Measurements from ENCODE around the gene SPINK5. TPM values are rescaled to one million over a fixed set of nuclear protein-coding genes. Genes with fewer than 3 reads are reported as not detected.

SPINK5 gene
- polyA plus RNA-seq, 1 donor from 2014 or later = 1.8 TPM

DNA sequence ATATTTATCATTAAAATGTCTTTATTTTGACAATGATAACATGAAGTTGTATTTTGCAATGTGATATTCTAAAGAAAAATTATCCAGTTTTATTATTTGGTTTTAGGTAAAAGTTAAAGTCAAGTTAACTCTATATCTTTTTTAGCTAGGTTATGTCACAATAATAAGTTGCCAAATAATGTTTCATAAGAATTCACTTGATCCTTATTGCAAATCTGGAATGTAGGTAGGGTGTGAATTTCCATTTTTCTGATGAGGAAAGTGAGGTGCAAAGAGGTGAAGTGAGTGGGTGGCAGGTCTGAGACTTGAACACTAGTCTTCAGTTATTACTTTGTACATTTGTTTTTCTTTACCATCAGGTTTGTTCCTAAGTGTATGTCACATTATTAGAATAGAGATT is 21.5 kb downstream of the SPINK5 start:
- no peaks in the 10 kb centered on the region for H3K36me3 ChIP-seq (ENCODE audit: insufficient read depth, low read length)
- no peak overlapping the region for H3K27ac ChIP-seq (ENCODE audit: low read length)
- no peak overlapping the region for H2AFZ ChIP-seq (ENCODE audit: low read depth, low read length)
- H3K9me2 ChIP-seq (ENCODE audit: insufficient read depth, low read length) = no peaks in the 10 kb centered on the region
- H3K9ac ChIP-seq (ENCODE audit: low read length) = no peak overlapping the region
- no peak overlapping the region for H3K4me3 ChIP-seq (ENCODE audit: low read length)
- no peaks in the 10 kb centered on the region for H3K79me2 ChIP-seq (replicated peaks; ENCODE audit: insufficient read depth, low read length)
- H3F3A ChIP-seq (ENCODE audit: insufficient read depth, low read length, poor library complexity, severe bottlenecking) = no peaks in the 10 kb centered on the region
- no peaks in the 10 kb centered on the region for H3K27me3 ChIP-seq (ENCODE audit: insufficient read depth, low read depth, low read length)
- TF ChIP-seq POLR2AphosphoS5 (IDR thresholded peaks at IDR 0.05) (no peak), SMC3 (conservative IDR thresholded peaks at IDR 0.05; ENCODE audit: poor library complexity) (no peak), EZH2 (IDR thresholded peaks at IDR 0.05; ENCODE audit: borderline replicate concordance, insufficient read depth, low read length, poor library complexity, severe bottlenecking) (no peak), RAD21 (conservative IDR thresholded peaks at IDR 0.05) (no peak), EP300 (conservative IDR thresholded peaks at IDR 0.05; ENCODE audit: poor library complexity, severe bottlenecking) (no peak), MXI1 (conservative IDR thresholded peaks at IDR 0.05; ENCODE audit: poor library complexity, severe bottlenecking) (no peak), TAF1 (IDR thresholded peaks at IDR 0.05; ENCODE audit: low read depth) (no peak)
- TF ChIP-seq, protein P1, sequence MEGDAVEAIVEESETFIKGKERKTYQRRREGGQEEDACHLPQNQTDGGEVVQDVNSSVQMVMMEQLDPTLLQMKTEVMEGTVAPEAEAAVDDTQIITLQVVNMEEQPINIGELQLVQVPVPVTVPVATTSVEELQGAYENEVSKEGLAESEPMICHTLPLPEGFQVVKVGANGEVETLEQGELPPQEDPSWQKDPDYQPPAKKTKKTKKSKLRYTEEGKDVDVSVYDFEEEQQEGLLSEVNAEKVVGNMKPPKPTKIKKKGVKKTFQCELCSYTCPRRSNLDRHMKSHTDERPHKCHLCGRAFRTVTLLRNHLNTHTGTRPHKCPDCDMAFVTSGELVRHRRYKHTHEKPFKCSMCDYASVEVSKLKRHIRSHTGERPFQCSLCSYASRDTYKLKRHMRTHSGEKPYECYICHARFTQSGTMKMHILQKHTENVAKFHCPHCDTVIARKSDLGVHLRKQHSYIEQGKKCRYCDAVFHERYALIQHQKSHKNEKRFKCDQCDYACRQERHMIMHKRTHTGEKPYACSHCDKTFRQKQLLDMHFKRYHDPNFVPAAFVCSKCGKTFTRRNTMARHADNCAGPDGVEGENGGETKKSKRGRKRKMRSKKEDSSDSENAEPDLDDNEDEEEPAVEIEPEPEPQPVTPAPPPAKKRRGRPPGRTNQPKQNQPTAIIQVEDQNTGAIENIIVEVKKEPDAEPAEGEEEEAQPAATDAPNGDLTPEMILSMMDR (IDR thresholded peaks at IDR 0.05; ENCODE audit: poor library complexity, severe bottlenecking) = no peak
- TF ChIP-seq, protein P2, sequence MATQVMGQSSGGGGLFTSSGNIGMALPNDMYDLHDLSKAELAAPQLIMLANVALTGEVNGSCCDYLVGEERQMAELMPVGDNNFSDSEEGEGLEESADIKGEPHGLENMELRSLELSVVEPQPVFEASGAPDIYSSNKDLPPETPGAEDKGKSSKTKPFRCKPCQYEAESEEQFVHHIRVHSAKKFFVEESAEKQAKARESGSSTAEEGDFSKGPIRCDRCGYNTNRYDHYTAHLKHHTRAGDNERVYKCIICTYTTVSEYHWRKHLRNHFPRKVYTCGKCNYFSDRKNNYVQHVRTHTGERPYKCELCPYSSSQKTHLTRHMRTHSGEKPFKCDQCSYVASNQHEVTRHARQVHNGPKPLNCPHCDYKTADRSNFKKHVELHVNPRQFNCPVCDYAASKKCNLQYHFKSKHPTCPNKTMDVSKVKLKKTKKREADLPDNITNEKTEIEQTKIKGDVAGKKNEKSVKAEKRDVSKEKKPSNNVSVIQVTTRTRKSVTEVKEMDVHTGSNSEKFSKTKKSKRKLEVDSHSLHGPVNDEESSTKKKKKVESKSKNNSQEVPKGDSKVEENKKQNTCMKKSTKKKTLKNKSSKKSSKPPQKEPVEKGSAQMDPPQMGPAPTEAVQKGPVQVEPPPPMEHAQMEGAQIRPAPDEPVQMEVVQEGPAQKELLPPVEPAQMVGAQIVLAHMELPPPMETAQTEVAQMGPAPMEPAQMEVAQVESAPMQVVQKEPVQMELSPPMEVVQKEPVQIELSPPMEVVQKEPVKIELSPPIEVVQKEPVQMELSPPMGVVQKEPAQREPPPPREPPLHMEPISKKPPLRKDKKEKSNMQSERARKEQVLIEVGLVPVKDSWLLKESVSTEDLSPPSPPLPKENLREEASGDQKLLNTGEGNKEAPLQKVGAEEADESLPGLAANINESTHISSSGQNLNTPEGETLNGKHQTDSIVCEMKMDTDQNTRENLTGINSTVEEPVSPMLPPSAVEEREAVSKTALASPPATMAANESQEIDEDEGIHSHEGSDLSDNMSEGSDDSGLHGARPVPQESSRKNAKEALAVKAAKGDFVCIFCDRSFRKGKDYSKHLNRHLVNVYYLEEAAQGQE (IDR thresholded peaks at IDR 0.05; ENCODE audit: borderline replicate concordance) = no peak
- no peaks in the 10 kb centered on the region for H3K9me3 ChIP-seq (ENCODE audit: low read length)
- no peaks in the 10 kb centered on the region for H4K20me1 ChIP-seq (ENCODE audit: insufficient read depth)
- H3K4me2 ChIP-seq (ENCODE audit: low read length) = no peak overlapping the region

DNA sequence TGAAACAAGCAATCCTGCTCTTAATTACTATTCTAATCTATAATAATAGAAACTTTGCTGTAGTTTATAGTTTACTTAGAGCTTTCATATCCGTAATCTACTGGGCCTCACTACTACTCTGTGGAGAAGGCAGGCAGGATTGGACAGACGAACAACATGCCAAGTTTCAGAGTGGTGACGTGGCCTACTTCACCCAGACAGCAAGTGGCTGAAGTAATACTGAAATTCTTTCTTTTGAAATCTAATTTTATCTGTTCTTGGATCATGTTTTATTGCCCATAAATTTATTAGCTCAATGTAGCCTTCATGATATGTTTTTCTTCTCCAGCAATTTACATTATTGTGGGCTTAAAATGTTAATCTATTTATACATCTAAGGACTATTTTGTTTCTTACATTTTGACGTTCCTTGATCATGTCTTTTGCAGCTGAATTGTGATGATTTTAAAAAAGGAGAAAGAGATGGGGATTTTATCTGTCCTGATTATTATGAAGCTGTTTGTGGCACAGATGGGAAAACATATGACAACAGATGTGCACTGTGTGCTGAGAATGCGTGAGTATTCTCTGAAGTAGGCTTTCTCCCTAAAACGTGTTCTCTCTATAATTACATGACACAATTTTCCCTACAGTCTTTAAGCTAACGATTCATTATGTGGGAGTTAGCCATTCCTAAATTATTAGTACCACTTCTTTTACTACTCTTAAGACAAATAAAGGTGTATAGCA is 22.4 kb downstream of the SPINK5 start:
- Histone ChIP-seq H3K4me3 (ENCODE audit: low read length) (no peak overlapping the region), H3K79me2 (replicated peaks; ENCODE audit: insufficient read depth, low read length) (no peaks in the 10 kb centered on the region), H3K4me2 (ENCODE audit: low read length) (no peak overlapping the region), H3K9ac (ENCODE audit: low read length) (no peak overlapping the region), H3K9me2 (ENCODE audit: insufficient read depth, low read length) (no peaks in the 10 kb centered on the region), H3K9me3 (ENCODE audit: low read length) (no peaks in the 10 kb centered on the region), H3K36me3 (ENCODE audit: insufficient read depth, low read length) (no peaks in the 10 kb centered on the region), H4K20me1 (ENCODE audit: insufficient read depth) (no peaks in the 10 kb centered on the region), H3F3A (ENCODE audit: insufficient read depth, low read length, poor library complexity, severe bottlenecking) (peaks cover 2% of the 10 kb centered on the region), H2AFZ (ENCODE audit: low read depth, low read length) (no peak overlapping the region), H3K27ac (ENCODE audit: low read length) (no peak overlapping the region), H3K27me3 (ENCODE audit: insufficient read depth, low read depth, low read length) (no peaks in the 10 kb centered on the region)
- TF ChIP-seq, protein P1 (IDR thresholded peaks at IDR 0.05; ENCODE audit: poor library complexity, severe bottlenecking) = no peak
- TF ChIP-seq, protein P2 (IDR thresholded peaks at IDR 0.05; ENCODE audit: borderline replicate concordance) = no peak
- TF ChIP-seq MXI1 (conservative IDR thresholded peaks at IDR 0.05; ENCODE audit: poor library complexity, severe bottlenecking) = no peak
- TF ChIP-seq EP300 (conservative IDR thresholded peaks at IDR 0.05; ENCODE audit: poor library complexity, severe bottlenecking) = no peak
- no peak for TF ChIP-seq TAF1 (IDR thresholded peaks at IDR 0.05; ENCODE audit: low read depth)

All from neural cell (in vitro differentiated cells).